ENCODE measurements around the gene TTC33.

The TTC33 gene

DNA sequence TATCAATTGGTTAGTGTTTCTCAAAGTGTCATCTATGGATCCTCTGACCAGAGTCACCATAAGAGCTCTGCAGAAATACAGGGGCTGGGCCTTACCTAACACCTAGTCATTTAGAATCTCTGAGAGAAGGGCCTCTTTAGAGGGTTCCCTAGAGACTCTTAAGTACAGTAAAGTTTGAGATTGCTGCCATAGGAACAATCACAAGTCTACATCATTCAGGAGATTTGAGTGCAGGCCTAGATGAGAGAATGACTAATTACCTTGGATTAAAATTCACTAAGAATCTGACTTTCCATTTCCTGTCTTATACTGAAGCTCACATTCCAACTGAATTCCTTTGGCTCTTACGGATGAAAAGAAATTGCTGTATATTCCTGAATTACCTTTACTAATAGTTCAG, 258.2 kb downstream of the TTC33 start:
- no peak for DNase-seq (ENCODE audit: low read depth)
- no peak overlapping the region for H3K4me3 ChIP-seq (ENCODE audit: control insufficient read depth, low read depth, low read length)
- TF ChIP-seq, protein P1, sequence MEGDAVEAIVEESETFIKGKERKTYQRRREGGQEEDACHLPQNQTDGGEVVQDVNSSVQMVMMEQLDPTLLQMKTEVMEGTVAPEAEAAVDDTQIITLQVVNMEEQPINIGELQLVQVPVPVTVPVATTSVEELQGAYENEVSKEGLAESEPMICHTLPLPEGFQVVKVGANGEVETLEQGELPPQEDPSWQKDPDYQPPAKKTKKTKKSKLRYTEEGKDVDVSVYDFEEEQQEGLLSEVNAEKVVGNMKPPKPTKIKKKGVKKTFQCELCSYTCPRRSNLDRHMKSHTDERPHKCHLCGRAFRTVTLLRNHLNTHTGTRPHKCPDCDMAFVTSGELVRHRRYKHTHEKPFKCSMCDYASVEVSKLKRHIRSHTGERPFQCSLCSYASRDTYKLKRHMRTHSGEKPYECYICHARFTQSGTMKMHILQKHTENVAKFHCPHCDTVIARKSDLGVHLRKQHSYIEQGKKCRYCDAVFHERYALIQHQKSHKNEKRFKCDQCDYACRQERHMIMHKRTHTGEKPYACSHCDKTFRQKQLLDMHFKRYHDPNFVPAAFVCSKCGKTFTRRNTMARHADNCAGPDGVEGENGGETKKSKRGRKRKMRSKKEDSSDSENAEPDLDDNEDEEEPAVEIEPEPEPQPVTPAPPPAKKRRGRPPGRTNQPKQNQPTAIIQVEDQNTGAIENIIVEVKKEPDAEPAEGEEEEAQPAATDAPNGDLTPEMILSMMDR (IDR thresholded peaks at IDR 0.05; ENCODE audit: control insufficient read depth, insufficient read depth, low read depth, low read length, missing control alignments) = no peak

DNA sequence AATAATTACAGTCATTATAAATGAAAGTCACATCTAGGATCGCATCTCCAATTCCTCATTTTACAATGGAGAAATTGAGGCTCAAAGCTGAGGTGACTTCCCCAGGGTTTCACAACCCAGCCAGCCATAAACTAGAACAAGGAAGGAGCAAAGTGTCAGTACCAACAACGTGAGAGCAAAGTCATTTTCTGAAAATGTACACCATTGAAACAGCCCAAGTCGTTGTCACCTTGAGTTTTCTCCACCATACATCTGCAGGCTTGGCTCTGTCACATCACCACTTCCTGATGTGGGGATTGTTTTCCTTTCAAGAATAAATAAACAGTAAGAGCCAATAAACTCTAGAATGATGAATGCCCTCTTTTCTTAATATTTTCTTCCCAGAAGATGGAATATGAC, 260.5 kb downstream of the TTC33 start:
- no peak for DNase-seq (ENCODE audit: low read depth)
- H3K4me3 ChIP-seq (ENCODE audit: control insufficient read depth, low read depth, low read length) = no peak overlapping the region
- TF ChIP-seq, protein P1 (IDR thresholded peaks at IDR 0.05; ENCODE audit: control insufficient read depth, insufficient read depth, low read depth, low read length, missing control alignments) = no peak

DNA sequence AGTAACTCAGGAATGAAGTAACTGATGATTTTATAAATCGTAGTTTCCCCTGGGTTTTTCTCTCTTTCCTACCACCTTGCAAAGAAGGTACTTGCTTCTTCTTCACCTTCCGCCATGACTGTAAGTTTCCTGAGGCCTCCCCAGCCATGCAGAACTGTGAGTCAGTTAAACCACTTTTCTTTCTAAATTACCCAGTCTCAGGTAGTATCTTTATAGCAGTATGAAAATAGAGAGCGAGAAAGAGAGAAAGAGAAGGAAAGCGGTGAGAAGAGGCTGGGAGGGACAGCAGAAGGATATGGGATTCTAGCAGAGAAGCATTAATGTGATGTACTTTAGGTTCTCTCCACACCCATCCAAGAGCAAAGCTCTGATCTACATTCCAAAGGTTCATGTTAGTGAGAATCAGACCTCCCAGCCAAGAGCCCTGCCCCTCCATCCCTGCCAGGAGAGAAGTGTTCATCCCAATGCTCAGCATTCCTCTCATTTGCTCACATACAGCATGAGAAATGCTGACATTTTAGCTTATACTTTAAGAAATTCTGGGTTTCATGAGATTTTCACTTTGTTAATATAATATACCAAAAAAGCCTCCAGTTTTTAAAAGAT, 261.0 kb downstream of the TTC33 start:
- H3K4me3 ChIP-seq (ENCODE audit: control insufficient read depth, low read depth, low read length) = no peak overlapping the region
- TF ChIP-seq, protein P1 (IDR thresholded peaks at IDR 0.05; ENCODE audit: control insufficient read depth, insufficient read depth, low read depth, low read length, missing control alignments) = no peak
- no peak for DNase-seq (ENCODE audit: low read depth)

DNA sequence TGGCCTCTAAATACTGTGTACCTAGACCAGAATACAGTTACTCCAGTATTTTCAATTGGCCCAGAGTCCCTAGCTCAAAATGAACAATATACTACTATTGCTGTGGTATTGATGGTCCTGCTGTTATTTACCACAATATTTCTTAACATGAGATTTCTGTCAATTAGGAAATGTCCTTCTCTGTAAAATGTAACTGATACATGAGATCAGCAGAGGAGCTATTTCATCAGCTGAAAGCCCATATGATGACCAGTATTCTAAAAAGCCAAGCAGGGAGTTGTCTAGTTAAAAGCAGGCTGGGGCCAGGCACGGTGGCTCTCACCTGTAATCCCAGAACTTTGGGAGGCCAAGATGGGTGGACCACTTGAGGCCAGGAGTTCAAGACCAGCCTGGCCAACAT, 263.7 kb downstream of the TTC33 start:
- TF ChIP-seq, protein P1 (IDR thresholded peaks at IDR 0.05; ENCODE audit: control insufficient read depth, insufficient read depth, low read depth, low read length, missing control alignments) = no peak
- no peak for DNase-seq (ENCODE audit: low read depth)
- H3K4me3 ChIP-seq (ENCODE audit: control insufficient read depth, low read depth, low read length) = no peak overlapping the region

DNA sequence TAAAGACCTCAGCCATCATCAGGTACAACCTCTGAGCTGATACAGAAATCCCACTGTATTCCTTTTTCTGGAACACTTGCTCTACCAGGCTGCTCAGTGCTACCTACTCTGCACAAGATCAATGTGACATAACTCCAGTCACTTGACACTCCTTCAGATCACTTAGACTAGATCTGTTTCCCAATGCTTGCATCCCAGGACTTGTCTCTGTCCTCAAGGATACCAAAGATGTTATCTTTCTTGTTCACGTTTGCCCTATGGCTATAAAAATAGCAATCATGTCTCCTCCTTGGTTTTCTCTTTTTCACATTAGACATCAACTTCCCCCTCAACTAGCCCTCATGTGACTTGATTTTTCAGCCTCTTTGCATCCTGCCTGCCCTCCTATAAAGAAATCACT, 264.1 kb downstream of the TTC33 start:
- TF ChIP-seq, protein P1 (IDR thresholded peaks at IDR 0.05; ENCODE audit: control insufficient read depth, insufficient read depth, low read depth, low read length, missing control alignments) = no peak
- DNase-seq (ENCODE audit: low read depth) = no peak

DNA sequence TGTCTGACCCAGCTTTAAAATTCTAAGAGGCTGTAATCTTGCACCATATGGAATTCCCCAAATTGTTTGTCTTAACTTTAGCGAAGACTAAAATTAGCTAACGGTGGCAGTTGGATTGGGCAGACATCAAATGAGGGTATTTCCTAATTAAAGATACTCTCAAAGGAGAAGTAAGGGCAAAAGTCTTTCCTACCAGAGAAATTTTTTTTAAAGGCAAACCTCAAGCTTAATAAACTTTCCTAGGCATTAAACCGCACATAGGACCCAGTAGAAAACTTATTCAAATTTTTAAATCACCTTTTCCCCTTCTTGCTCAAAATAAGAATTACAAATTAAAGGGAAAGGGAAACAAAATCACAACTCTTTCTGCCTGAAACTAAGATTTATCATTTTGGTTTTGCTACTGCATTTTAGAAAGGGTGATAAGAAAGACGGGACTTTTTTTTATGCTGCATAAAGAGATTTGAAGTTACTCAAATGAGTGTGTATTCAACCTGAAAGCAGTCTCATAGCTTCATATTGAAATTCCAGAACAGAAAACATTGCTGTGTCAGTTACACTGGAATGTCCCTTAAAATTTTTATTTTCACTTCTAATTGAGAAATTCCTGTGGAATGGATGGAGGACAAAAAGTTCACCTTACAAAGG, 265.2 kb downstream of the TTC33 start:
- DNase-seq (ENCODE audit: low read depth) = no peak

More for the DNA sequence above, 264.1 kb downstream of the TTC33 start:
- H3K4me3 ChIP-seq (ENCODE audit: control insufficient read depth, low read depth, low read length) = no peak overlapping the region

More for the DNA sequence above, 265.2 kb downstream of the TTC33 start:
- no peak overlapping the region for H3K4me3 ChIP-seq (ENCODE audit: control insufficient read depth, low read depth, low read length)
- TF ChIP-seq, protein P1 (IDR thresholded peaks at IDR 0.05; ENCODE audit: control insufficient read depth, insufficient read depth, low read depth, low read length, missing control alignments) = no peak

Measured in AG09309 (cell line).